ENCODE results near the gene SHC3.

Gene SHC3

DNA sequence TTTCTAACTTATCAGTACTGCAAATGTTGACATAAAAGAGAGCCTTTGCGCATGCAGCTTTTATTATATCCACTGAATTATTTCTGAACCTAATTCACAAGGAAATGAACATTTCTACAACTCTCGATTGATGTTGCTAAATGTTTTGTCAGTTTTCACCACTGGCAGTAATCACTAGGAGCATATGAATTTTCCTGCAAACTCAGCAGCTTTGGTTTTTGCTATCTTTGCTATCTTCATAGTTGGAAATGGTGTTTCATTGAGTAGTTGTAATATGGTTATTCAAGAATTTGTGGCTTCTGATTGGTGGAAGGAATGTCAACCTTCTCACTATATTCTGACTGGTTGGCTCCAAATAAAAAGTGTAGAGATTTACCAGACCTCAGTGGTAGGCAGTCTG lies 8.9 kb upstream of the SHC3 start:
- no peak for DNase-seq (ENCODE audit: extremely low read depth in 1 of 2, low read depth in 1 of 2)

DNA sequence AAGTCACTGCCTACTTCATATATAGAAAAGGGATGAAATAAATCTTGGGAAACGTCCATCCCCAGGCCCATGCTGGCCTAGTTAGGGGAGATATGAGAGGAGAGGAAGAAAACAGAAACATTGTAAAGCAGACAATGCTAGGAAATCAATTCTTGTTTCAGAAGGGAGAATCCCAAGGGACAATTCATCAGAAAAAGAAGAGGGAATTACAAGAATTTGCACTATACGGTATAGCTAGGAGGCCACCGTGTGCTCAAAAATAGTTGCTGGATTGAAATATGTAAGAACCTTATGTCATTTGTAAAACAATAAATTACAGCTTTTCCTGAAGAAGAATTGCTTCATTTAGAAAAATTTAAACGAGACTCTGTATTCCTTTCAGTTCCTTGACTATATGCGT lies 8.3 kb upstream of the SHC3 start:
- no peak for DNase-seq (ENCODE audit: extremely low read depth in 1 of 2, low read depth in 1 of 2)

DNA sequence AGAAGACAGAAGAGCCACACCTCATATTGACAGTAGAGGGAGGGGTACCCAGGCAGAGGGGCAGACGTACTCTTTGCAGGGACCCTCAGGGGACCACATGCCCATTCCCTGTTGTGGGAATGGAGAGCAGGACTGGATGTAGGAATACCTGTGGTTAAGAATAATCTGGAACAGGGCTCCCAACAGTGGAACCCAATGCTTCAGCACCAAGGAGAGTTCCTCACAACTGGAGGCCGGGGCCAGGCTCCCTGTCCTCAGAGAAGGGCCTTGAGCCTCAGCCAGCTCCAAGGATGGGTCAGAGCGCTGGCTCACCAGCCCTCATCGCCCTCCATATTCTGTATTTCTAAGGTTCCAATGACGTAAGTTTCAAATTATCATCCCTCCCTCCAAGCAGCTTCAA lies 7.4 kb upstream of the SHC3 start:
- DNase-seq (ENCODE audit: extremely low read depth in 1 of 2, low read depth in 1 of 2) = no peak

DNA sequence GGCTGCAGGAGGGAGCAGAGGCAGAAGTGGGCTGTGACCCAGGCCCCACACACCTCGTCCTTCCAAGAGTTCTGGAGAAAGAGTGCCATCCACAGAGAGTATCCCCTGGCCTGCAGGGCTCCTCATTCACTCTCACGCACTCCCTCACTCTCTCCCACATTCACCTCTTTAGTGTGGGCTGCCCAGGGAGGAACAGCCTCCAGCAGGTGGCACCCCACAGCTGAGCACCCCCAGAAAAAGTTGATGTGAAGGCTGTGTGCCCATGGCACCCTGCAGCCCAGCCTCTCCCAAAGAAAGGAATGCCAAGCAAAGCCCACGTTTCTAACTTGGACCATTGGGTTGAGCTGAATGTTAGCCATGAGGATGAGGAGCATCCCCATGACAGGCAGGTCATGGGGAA lies 4.5 kb upstream of the SHC3 start:
- no peak for DNase-seq (ENCODE audit: extremely low read depth in 1 of 2, low read depth in 1 of 2)

DNA sequence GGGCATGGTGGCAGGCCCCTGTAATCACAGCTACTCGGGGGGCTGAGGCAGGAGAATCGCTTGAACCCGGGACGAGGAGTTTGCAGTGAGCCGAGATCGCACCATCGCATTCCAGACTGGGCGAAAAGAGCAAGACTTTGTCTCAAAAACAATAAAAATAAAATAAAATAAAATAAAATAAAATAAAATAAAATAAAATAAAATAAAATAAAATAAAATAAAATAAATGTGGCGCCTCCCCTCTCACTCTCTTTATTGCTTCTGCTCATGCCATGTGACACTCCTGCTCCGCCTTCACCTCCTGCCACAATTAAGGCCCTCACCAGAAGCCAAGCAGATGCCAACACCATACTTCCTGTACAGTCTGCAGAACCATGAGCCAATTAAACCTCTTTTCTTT lies 3.8 kb upstream of the SHC3 start:
- DNase-seq (ENCODE audit: extremely low read depth in 1 of 2, low read depth in 1 of 2) = no peak

DNA sequence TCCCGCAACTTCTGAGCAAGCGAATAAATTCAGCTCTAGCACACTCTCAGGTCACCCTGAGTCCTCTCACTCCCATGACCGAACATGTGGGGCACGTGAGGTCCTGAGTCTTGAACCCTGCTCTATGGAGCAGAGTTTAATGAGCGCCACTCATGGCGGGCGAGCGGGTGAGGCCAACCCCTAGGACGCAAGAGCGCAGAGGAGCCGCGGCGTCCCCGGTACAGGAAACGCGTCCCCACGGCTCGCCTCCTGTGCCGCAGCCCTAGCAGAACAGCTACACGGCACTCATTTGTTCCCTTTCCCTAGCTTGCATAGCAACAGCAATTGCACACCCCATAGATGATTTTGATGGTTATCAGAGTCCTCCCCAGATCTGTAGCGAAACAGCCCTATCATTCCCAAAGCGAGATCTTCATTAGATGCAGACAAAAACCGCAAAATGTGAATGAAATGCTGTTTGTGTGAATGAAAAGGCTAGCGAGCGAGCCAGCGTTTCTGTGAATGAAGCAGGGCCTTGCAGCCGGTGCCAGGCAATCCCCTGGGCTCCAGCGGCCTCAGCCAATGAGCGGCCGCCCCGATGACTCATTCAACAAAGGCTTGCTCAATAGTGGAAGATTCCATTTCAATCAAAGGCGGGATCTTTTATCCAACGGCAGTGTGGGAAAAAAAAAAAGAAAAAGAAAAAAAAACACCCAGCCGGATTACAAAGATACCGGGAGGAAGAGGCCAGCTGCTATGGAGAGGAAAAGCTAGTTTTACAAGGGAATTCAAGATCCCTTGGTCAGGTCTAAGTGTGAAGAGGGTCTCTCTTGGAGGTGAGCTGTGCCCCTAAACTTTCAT lies 1.5 kb upstream of the SHC3 start:
- no peak for DNase-seq (ENCODE audit: extremely low read depth in 1 of 2, low read depth in 1 of 2)

DNA sequence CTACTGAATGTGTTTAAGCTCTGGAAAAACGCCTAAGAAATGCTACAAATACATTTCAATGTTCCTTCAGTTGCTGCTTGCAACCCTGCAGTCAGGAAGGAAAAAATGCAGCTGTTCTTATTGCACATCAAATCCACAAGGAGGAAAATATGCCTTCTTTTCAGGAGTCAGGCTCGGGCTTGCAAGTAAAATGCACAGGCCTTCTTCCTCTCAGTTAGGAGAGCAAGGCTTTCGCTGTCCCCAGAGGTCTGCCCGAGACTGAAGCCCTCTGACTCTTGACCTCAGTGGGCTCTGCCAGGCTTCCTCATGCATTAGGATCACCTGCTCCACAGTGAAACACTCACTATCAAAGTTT lies 899 bp upstream of the SHC3 start:
- DNase-seq (ENCODE audit: extremely low read depth in 1 of 2, low read depth in 1 of 2) = no peak

DNA sequence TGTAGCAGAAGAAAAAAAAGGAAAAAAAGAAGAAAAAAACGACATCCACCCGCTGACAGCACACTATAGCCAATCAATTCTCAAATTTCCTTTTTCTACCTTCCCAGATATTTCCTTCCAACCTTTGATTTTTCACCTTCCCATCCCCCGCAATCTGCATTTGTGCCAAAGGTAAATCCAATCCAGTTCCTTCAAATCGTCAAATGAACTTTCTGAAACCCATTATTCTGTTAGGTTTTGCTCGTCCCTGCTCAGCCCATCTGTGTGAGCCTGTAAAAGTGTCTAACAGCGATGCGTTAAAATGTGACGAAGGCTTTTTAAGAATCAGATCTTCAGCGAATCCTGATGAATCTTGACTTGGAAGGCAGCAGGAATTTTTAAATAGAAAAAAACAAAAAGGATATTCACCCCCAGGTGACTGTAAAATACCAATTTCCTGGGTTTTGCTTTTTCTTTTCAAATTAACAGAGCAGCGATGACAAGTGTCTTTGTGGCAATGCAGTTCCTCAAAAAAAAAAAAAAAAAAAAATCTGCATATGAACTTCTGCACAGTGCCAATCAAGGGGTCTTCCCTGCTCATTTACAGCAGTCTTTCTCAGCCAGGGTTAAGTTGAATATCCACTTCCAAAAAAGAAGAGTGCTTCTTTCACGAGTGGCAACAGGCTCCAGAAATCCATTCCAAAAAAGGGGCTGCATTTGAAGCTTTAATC lies 367 bp upstream of the SHC3 start:
- no peak for DNase-seq (ENCODE audit: extremely low read depth in 1 of 2, low read depth in 1 of 2)

DNA sequence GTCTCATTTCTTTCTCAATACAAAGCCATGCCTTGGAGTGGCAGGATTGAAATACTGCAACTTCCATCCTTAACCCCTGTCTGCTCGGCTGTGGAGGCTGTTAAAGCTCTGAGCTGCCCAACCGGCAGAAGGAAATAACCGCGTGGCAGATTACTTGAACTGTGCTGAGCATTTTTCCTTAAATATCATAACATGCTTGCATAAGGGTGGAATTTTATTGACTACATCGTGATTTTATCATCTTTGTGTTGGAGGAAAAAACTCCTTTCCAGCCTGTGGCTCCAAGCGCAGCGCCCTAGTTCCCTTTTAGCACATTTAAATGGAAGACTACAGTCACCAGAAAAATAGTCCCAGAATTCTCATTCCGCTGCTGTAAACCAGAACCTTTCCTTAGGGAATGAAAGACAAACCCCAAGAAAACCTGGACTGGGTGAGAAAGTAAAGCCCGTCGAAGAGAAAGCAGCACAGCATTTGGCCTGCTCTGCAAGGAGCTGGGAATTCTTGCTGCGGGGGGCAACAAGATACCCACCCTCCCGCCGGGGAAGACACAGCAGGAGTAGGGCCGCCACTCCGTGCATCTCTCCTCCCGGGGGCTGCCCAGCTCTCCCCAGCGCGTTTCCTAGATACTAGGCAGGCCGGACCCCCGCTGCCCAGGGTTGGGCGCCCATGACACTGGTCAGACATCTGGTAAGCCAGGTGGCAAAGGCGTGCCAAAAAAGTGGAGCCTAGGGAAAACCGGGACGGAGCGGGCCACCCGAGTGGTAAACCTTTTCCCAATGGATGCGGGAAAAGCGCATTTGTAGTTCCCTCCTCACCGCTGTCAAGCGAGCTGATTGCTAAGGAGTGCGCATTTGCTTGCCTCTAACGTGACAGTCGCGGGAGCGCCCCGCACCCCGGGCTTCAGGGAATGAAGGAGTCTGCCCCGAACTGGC lies 1.3 kb downstream of the SHC3 start:
- DNase-seq (ENCODE audit: extremely low read depth in 1 of 2, low read depth in 1 of 2) = no peak

DNA sequence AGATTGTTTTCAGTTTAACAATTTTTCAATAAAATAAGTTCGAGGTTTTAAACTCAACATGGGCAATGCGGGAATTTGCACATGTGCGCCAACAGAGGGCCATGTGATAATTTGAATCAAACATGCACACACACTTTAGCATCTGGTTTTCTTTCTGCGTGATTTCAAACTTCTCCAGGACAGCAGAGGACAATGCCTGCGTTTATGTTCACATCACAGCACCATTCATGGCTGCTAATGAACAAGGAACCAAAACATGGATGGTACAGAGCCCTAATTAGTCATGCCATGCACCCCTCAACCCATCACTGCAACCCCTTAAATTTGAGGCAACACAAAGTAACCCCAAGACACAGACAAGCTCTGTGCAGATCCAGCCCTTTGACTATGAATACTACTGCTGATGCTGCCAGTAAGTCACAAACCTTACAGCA lies 2.8 kb downstream of the SHC3 start:
- no peak for DNase-seq (ENCODE audit: extremely low read depth in 1 of 2, low read depth in 1 of 2)

DNA sequence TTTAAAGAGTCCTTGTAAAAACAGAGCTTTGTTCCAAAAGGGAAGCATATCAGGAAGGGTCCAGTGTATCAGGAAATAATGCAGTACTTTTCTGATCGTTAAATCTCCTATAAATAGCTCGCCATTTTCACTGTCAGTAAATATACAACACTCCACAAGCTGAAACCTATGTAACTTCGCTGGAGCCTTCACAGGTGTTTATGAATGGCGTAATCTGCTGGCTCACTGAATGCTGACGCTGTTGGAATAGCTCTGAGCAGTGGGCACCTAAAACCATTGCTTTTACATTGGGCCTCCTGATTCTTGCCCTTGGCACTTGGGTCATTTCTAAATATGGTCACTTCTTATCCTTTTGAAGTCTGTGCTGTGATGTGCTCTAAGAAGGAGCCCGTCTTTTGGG lies 4.3 kb downstream of the SHC3 start:
- no peak for DNase-seq (ENCODE audit: extremely low read depth in 1 of 2, low read depth in 1 of 2)

DNA sequence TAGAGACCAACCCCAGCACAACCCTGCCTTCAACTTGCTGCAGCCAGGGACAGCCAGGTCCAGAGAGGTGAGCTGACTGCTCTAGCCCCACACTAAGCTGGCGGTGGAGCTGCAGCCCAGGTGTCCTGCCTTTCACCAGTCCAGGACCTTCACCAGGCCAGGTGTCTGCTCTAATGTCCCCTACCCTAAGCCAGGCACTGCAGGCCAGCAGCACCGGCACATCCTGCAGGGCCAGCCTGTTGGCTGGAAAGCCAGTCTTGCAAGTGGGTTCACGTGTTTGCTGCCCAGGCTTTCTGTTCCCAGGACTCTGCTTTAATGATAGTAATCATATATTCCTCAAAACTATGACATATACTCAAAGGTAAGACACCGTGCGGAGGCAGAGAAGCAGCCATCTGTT lies 5.5 kb downstream of the SHC3 start:
- DNase-seq (ENCODE audit: extremely low read depth in 1 of 2, low read depth in 1 of 2) = no peak

DNA sequence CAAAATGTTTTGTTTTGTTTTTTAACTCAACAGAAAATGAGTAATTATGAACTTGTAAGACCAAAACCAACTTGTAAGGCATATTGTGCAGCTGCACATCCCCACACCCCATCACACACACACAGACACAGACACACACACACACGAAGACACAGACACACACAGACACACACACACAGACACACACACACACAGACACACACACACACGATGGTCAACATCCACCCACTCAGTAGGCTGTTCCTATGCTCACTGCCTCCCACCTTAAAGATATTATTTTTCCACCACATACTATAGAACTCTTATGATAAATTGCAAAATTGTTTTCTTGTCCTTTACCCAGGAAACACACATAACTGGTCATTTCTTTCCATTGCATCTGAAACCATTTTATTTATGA lies 6.2 kb downstream of the SHC3 start:
- no peak for DNase-seq (ENCODE audit: extremely low read depth in 1 of 2, low read depth in 1 of 2)

DNA sequence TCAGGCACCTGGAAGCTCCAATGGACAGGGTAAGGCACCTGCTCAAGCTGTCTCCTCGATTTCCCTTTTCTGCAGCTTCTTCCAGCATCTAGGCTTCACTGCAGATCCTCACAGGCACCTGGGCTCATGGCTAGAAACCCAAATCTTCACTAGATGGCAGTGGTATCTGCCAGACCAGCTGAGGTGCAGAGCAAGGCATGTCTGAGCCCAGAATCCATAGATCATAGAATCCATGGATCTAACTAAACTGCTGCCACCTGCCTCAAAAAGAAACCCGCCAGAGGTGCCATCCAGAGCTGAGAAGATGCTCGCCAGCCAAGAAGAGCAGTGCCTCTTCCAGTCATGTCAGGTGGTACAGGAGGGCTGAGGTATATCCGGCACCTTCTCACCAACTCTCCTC lies 6.9 kb downstream of the SHC3 start:
- no peak for DNase-seq (ENCODE audit: extremely low read depth in 1 of 2, low read depth in 1 of 2)

DNA sequence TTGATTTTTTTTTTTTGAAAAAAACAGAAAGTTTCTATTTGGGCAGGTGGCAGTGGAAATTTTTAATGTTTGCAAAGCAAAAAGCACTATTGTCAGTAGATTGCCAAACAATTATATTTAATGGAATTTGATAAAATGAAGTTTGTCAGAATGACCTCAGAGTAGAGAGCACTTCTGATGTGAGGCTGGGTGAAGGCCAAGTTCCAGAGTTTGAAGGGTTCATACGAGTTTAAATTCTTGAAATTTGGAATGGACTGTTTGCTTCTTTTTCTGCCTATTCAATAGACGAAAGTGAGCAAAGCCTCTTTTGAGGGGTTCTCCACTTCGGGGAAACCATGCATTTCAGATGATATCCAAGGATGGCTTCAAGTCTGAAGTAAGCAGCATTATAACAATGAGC lies 7.4 kb downstream of the SHC3 start:
- no peak for DNase-seq (ENCODE audit: extremely low read depth in 1 of 2, low read depth in 1 of 2)

DNA sequence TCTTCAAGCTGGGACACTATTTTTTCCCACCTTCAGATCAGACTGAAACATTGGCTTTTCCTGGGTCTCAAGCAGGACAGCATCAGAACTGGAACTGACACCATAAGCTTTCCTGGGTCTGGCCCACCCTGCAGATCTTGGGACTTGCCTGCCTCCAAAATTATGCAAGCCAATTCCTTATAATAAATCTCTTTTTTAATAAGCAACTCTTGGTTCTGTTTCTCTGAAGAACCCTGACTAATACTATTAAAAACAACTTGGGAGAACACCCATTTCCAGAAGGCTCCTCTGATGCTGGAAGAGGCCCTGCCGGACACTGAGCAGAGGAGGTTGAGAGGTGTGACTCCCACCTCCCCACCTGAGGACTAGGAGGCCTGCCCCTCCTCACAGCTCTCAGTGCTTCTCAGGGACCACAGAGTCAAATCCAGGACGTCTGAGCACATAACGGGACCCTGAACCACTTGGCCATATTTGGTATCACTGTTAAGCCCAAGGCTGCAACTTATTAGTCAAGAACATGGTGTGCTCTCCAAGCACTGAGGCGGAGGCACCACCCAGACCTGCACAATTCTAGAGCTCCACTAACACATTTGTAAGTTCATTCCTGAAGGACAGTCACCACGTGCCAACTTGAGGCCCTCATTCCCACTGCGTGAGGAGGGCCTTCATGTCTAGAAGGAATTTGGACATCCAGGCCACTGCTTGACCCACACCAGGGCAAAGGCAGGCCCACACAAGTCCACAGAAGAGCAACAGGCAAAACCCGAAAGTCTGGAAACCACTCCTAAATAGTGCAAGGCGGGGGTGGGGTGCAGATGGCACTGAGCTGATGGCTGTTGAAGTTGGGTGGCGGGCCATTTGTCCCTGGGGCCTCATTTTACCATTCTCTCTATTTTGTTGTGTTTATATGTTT lies 9.5 kb downstream of the SHC3 start:
- no peak for DNase-seq (ENCODE audit: extremely low read depth in 1 of 2, low read depth in 1 of 2)

DNA sequence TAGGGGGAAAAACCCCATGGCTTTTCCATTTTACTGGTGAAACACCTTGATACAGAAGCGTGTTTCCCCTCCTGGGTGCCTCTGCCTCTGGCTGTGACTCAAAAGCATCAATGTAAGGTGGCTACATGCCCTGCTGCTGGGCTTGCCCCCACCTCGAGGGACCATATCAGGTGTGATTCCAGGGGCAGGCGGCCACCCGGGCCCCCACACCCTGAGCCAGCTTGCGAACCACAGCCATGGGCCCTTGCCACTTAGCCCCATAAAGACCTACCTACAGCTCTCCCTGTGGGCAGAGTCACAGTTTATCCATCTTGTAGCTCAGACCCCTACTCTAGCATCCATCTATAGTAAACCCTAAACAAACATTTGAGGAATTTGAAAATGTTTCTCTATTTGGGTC lies 10.8 kb downstream of the SHC3 start:
- DNase-seq (ENCODE audit: extremely low read depth in 1 of 2, low read depth in 1 of 2) = no peak

DNA sequence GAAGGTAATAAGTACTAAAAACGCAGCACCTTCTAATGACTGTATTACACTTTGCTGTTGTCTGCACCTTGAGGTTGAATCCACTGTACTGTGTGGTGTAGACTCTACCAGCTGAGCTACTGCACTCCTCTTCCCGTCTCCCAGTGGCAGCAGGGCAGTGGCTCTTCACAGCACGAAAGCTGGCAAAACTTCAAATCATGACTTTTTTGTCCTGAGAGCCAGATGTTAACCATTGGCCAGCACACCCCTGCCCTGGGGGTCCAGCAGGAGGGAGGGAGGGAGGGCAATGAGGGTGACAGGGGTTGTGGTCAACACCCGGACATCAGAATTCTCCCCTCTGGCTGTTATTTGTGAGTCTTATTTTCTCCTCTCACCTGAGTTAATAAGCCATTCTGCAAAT lies 11.8 kb downstream of the SHC3 start:
- no peak for DNase-seq (ENCODE audit: extremely low read depth in 1 of 2, low read depth in 1 of 2)

DNA sequence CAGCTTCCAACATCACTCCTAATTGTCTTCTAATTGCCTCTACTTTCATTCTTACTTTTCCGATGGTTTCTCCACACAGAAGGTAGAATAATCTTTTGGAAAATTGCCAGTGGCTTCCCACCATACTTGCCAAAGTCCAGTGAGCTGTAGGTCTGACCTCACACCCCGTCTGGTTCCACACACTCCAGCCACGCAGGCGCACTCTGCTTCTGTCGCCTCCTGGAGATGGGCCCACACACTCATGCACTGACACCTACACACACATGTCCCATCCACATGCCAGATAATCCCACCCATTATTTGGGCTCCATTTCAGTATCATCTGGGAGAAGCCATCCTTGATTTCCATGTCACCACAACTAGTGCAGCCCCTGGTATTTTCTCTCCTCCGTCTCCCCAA lies 12.7 kb downstream of the SHC3 start:
- no peak for DNase-seq (ENCODE audit: extremely low read depth in 1 of 2, low read depth in 1 of 2)

DNA sequence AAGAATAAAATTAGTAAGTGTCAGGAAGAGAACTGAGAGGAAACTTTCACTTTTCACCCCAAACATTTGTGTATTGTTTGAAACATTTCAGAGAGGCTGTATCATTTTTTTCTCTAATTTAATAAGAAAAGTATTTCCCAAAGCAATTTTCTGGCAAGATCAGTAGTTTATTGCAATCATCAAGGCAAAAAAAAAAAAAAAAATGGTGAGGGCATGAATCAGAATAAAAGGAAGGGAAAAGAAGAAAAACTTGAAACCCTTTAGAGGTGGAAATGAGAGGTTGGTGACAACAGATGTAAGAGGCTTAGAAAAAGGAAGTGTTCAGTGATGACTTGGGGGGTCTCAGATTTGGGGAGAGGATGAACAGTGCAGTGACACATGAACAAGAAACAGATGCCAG lies 13.3 kb downstream of the SHC3 start:
- DNase-seq (ENCODE audit: extremely low read depth in 1 of 2, low read depth in 1 of 2) = no peak

DNA sequence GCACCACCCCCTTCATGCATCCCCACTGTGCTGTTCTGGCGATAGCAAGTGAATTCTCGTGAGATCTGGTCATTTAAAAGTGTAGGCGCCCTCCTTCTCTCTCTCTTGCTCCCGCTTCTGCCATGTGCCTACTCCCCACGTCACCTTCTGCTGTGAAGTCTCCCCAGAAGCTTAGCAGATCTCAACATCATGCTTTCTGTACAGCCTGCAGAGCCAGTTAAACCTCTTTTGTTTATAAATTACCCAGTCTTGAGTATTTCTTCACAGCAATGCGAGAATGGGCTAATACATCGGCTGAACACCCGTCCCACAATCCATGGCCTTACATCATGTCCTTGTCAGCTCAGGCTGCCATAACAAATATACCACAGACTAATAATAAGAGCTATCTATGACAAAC lies 17.4 kb downstream of the SHC3 start:
- no peak for DNase-seq (ENCODE audit: extremely low read depth in 1 of 2, low read depth in 1 of 2)
